ENCODE data around the gene VDAC1. TPM values are rescaled to one million over a fixed set of nuclear protein-coding genes. Genes with fewer than 3 reads are reported as not detected.

Gene VDAC1
- total and polyA plus RNA-seq, 12 donors, result 229 to 609 (median 529) TPM

GRCh38 chr5:133931546-133931945 lies 73.2 kb downstream of the VDAC1 start:
- Histone ChIP-seq H3K27ac (no peak overlapping the region), H3K9me3 (no peaks in the 10 kb centered on the region), H3K4me1 (peaks cover 0 to 28% (median 5%) of the 10 kb centered on the region in 9 donors), H3K4me3 (no peak overlapping the region), H3K36me3 (no peaks in the 10 kb centered on the region), H3K27me3 (no peaks in the 10 kb centered on the region)
- ATAC-seq, result no peak
- intact Hi-C loops (cut with DNase I), result loop anchor here in 1 of 10 donors (10.0 kb wide), 1 partner anchor 177 kb away; no protein-coding TSS in a partner anchor
- TF ChIP-seq, protein P1, sequence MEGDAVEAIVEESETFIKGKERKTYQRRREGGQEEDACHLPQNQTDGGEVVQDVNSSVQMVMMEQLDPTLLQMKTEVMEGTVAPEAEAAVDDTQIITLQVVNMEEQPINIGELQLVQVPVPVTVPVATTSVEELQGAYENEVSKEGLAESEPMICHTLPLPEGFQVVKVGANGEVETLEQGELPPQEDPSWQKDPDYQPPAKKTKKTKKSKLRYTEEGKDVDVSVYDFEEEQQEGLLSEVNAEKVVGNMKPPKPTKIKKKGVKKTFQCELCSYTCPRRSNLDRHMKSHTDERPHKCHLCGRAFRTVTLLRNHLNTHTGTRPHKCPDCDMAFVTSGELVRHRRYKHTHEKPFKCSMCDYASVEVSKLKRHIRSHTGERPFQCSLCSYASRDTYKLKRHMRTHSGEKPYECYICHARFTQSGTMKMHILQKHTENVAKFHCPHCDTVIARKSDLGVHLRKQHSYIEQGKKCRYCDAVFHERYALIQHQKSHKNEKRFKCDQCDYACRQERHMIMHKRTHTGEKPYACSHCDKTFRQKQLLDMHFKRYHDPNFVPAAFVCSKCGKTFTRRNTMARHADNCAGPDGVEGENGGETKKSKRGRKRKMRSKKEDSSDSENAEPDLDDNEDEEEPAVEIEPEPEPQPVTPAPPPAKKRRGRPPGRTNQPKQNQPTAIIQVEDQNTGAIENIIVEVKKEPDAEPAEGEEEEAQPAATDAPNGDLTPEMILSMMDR (IDR thresholded peaks at IDR 0.05), result no peak
- DNase-seq, result no peak
- 92 to 96% methylated on average over 5 of the region's 5 CpGs for WGBS, 2 donors

GRCh38 chr5:133930813-133931090 lies 74.0 kb downstream of the VDAC1 start:
- peak overlapping the region in 1 of 10 donors; percentile 62 for H3K27ac ChIP-seq
- H3K36me3 ChIP-seq, result no peaks in the 10 kb centered on the region
- H3K4me3 ChIP-seq, result no peak overlapping the region
- H3K9me3 ChIP-seq, result no peaks in the 10 kb centered on the region
- ATAC-seq (no peak), DNase-seq (no peak)
- H3K4me1 ChIP-seq, result peaks cover 0 to 28% (median 5%) of the 10 kb centered on the region in 9 donors
- 38 to 78% methylated on average over 3 of the region's 3 CpGs for WGBS, 2 donors
- intact Hi-C loops (cut with DNase I), result loop anchor here in 1 of 10 donors (10.0 kb wide), 1 partner anchor 176 kb away; no protein-coding TSS in a partner anchor
- TF ChIP-seq, protein P1 (IDR thresholded peaks at IDR 0.05), result no peak
- peaks cover 0 to 4% (median 0%) of the 10 kb centered on the region in 7 donors for H3K27me3 ChIP-seq

DNA sequence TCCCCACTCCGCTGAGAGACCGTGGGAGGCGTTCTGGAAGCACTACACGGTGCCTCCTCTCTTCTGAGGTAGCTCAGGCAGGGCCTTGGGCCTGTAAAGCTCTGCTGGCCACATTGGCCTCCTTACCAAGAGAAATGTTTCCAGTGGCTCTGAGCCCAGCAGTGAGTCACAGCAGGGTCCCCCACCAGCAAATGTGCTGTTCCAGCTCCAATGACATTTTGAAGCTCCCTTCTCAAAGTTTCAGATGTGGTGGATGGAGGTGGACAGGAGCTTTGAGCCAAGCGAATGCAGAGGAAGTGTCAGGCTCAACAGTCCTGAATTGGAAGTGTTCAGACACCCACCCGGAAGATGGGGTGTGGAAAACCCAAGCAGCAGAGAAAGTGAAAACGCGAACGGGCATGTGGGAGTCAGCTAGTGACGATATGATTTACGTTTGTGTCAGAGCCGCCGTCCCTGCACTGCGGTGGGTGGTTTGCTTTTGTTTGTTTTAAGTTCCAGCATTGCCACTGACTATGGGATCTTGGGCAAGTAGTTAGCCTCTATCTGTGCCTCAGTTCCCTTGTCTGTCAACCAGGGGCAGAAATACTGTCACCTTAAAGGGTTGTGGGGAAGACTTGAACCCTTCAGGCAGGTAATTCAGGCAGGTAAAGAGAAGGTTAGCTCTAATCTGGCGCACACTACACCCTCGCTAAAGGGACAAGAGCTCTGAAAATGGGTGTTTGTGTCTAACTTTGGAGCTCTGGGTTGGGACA lies 74.5 kb downstream of the VDAC1 start:
- intact Hi-C loops (cut with DNase I), result loop anchor here in 1 of 10 donors (10.0 kb wide), 1 partner anchor 175 kb away; no protein-coding TSS in a partner anchor
- DNase-seq (no peak), ATAC-seq (peak in 6 of 8 donors; percentile 18 to 51 (median 40))

DNA sequence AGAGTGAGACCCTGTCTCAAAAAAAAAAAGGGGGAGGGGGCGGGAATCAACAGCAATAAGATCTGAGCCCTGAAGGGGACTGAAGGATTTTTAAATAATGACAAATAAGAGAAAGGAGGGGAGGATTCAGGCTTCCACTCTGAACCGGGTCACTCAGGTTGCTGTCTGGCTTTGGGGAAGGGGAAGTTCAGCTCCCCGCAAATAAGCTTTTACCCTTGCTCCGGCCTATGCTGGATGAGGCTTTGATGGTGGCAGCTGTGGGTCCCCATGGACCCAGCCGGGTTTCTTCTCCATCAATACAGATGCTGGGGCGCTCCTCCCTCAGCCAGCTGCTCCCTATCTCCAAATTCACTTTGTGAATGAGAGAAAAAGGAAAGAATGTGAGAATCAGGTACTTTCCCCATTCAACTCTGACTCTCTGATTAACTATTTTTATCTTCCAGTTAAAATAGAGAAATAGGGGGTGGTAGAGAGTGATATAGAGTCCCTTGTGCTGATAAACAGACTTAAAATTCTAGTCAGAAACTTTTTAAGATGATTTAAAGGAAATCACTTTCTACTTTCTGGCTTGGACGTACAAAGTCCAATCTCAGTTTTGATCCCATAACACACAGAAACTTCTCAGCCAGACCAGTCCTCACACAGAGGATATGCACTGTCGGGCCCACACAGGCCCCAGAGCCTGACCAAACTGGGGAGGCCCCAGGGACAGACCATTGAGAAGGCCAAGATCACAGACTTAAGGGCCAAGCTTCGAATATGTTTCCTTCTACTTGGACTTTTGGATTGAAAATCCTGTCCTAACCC lies 76.0 kb downstream of the VDAC1 start:
- 81 to 82% methylated on average over 9 of the region's 9 CpGs for WGBS, 2 donors
- TF ChIP-seq, protein P1 (IDR thresholded peaks at IDR 0.05), result no peak
- H3K27me3 ChIP-seq, result peaks cover 0 to 7% (median 0%) of the 10 kb centered on the region in 7 donors

More for the DNA sequence above, 74.5 kb downstream of the VDAC1 start:
- Histone ChIP-seq H3K27ac (peak overlapping the region in 1 of 10 donors; percentile 62), H3K36me3 (no peaks in the 10 kb centered on the region), H3K4me1 (peaks cover 0 to 28% (median 5%) of the 10 kb centered on the region in 9 donors), H3K27me3 (peaks cover 0 to 7% (median 0%) of the 10 kb centered on the region in 7 donors), H3K4me3 (peak overlapping the region in 1 of 10 donors; percentile 24), H3K9me3 (no peaks in the 10 kb centered on the region)
- WGBS, 2 donors, result 79 to 83% methylated on average over 16 of the region's 16 CpGs
- TF ChIP-seq, protein P1 (IDR thresholded peaks at IDR 0.05), result no peak

More for the DNA sequence above, 76.0 kb downstream of the VDAC1 start:
- intact Hi-C loops (cut with DNase I), result no loop called here
- DNase-seq (no peak), ATAC-seq (no peak)
- peaks cover 0 to 28% (median 5%) of the 10 kb centered on the region in 9 donors for H3K4me1 ChIP-seq
- no peaks in the 10 kb centered on the region for H3K9me3 ChIP-seq
- no peak overlapping the region for H3K4me3 ChIP-seq
- H3K27ac ChIP-seq, result no peak overlapping the region
- no peaks in the 10 kb centered on the region for H3K36me3 ChIP-seq
